ENCODE results near the gene CZIB.

DNA sequence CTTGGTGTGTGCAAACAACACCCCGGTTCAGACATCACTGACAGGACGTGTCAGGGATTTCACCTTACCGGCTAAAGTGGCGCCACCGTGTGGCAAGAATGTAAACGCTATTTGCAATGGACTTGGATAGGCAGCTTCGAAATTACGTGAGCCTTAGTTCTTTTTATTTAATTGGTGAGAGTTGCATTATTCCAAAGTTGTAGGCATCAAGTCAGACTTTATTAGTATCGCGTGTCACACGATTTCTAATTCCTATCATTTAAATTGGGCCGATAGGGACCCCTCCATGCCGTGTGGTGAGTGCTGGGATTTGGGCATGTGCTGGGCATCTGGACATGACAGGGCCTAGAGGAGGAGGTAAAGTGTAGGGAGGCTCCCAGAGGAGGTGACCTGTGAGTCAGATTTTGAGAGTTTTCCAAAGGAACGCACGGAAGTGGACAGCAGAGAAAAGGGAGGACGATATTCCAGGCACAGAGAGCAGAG lies 38.3 kb downstream of the CZIB start:
- TF ChIP-seq SP1 (IDR thresholded peaks at IDR 0.05), result no peak
- TF ChIP-seq FOXA1 (IDR thresholded peaks at IDR 0.05), result no peak
- TF ChIP-seq BHLHE40 (IDR thresholded peaks at IDR 0.05; ENCODE audit: borderline replicate concordance), result no peak
- TF ChIP-seq ARNT (IDR thresholded peaks at IDR 0.05), result no peak

All from HEK293T (cell line).